Measurements from ENCODE around the gene CLCN3. TPM values are rescaled to one million over a fixed set of nuclear protein-coding genes. Genes with fewer than 3 reads are reported as not detected.
A peak's percentile ranks its signal among the peaks of the same experiment; 100 is the strongest.
"Not testable (repeated sequence)": the region's sequence is repeated elsewhere in the genome, so short reads cannot be mapped to it uniquely, and the experiment has no call there.

CLCN3 gene
- total RNA-seq, 4 donors from 2014 or later = 28.8 to 45.4 (median 37.7) TPM

- TF ChIP-seq CTCF (IDR thresholded peaks at IDR 0.05) (no peak), EP300 (IDR thresholded peaks at IDR 0.05) (no peak), POLR2A (IDR thresholded peaks at IDR 0.05) (no peak)
- Histone ChIP-seq H3K4me1 (peaks cover 0 to 9% (median 3%) of the 10 kb centered on the region in 4 donors), H3K36me3 (no peaks in the 10 kb centered on the region), H3K9me3 (no peaks in the 10 kb centered on the region), H3K27ac (peak overlapping the region in 1 of 4 donors; percentile 10), H3K27me3 (peaks cover 0 to 12% of the 10 kb centered on the region in 2 donors), H3K4me3 (no peak overlapping the region)
- DNase-seq (ENCODE audit: low spot score in 2 of 2) = no peak
Observed at GRCh38 chr4:169770416-169770815, 150.0 kb downstream of the CLCN3 start.

GRCh38 chr4:169771556-169772080 lies 151.2 kb downstream of the CLCN3 start:
- 90 to 93% methylated on average over 11 of the region's 11 CpGs for WGBS, 2 donors
- H3K4me3 ChIP-seq; H3K4me1 ChIP-seq; H3K36me3 ChIP-seq; H3K9me3 ChIP-seq; DNase-seq (ENCODE audit: low spot score in 2 of 2): not testable (repeated sequence)
- Histone ChIP-seq H3K27me3 (peaks cover 0 to 23% of the 10 kb centered on the region in 2 donors), H3K27ac (peak overlapping the region in 1 of 4 donors; percentile 50)

Other genes starting within 250 kb of the CLCN3 start
- 100 to 1,000 TPM in 1 of 4 donors, 10 to 100 TPM in 3; 66.9 to 100 (median 90.5) TPM for gene NEK1, start 8.0 kb upstream of the CLCN3 start, total RNA-seq
- 10 to 100 TPM; 14.1 to 33.9 (median 24.5) TPM for gene HPF1, start 137.4 kb downstream of the CLCN3 start, total RNA-seq